GM18907 (cell line): ENCODE measurements around the gene RPE.

Source experiments
- ATAC-seq: cut with Tn5 transposase; IDR thresholded peaks from one replicate; pipeline ENCODE4 v1.9.1; 2021; ENCODE audit warnings: mild to moderate bottlenecking, moderate library complexity; ENCODE audit not compliant: unreplicated experiment

RPE gene

DNA sequence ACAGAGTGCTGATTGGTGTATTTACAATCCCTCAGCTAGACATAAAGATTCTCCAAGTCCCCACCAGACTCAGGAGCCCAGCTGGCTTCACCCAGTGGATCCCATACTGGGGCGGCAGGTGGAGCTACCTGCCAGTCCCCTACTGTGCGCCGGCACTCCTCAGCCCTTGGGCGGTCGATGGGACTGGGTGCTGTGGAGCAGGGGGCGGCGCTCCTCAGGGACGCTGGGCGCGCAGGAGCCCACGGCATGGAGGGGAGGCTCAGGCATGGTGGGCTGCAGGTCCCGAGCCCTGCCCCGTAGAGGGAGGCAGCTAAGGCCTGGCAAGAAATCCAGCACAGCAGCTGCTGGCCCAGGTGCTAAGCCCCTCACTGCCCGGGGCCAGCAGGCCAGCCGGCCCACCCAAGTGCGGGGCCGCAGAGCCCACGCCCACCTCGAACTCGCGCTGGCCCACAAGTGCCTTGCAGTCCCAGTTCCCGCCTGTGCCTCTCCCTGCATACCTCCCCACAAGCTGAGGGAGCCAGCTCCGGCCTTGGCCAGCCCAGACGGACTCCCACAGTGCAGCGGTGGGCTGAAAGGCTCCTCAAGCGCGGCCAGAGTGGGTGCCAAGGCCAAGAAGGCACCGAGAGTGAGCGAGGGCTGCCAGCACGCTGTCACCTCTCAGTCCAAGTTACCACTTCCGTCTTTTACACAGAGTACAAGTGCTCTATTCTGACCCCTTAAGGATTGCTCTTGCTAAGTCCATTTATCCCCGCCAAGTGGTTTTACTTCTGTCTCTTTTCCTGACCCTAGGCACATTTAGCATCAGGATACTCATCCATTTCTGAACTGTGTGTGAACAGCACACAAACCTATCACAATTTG is 1.7 kb upstream of the RPE start:
- ATAC-seq = no peak

DNA sequence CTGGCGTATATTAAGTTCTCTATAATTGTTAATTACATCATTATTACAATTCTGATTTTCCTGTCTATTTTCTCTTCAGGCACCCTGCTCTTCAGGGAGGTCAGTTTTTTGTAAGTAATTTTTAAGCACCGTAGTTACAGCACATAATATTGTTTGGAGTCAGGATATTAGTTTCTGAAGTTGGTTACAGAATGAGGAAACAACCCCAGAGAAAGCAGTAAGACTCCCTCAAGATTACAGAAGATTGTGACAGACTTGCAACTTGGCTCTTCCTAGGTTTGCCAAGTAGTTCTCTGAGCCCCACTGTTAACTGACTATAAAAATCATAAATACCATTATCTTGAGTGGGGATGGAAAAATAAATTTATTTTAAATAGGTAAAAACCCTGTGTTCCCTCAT is 921 bp downstream of the RPE start:
- no peak for ATAC-seq

DNA sequence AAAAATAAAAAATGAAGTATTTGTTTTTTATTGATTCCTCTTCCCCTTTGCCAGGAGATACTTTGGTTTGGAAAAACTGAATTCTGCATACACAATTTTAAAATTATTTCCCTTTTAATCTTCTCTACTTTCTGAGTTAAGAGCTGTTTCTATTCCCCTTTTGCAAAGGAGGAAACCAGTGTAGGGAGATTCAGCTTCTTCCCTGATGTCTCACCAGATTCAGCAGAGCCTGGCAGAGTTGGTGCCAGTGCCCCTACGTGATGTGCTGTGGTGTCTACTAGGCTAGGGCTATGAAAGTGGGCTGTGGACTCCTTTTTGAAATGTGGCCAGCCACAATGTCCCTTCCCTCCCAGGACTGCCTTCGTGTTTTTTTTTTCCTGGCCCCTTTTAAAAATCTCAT is 2.4 kb downstream of the RPE start:
- ATAC-seq = no peak

DNA sequence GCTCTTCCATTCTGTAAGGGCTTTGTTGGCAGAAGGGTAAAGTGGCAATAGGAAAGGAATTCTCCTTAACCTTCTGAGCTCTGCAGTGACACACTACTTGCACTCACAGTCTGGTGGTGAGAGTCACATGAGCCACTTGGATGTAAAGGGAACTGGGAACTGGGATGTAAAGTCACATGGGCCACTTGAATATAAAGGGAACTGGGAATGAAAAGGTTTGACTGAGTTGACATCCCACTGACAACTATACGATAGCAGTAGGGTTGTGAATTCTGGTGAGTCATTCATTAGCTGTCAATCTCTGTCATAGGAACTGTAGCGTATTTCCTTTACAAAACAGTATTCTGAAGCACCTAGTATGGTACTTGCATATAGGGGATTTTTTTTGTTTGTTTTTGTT is 5.5 kb downstream of the RPE start:
- ATAC-seq = no peak

DNA sequence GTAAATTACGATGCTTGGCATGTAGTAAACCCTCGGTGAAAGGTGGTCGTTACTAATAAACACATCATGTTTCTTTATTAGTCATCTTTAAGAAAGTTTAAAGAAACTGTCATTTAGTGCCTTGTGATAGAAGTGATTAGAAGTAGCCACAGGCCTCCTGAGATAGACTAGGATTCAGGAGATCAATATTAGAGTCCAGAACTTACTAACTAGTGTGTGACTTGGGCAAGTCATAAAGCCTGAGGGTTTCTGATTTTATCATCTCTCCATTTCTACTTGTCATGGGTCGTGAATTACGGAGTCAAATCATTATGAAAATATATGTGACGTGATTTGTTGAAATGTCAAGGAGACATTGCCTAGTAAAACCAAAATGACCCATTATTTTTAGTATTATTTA is 6.7 kb downstream of the RPE start:
- no peak for ATAC-seq

DNA sequence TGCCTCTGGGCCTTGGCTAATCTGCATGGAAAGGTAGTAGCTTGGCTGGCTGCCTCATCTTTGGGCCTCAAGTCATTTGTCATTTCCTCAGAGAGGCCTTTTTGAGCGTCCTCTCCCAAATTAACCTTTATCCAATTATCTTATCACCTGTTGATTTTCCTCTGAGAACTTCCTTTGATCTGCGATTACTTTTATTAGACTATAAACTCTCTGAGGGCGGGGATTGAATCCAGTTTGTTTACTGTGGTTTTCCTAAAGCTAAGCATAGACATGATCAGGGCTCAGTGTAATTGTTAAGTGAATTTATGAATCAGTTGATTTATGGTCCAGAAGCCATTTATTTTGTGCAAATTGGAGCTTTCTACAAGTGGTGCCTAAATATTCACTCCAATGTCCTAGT is 7.5 kb downstream of the RPE start:
- no peak for ATAC-seq

DNA sequence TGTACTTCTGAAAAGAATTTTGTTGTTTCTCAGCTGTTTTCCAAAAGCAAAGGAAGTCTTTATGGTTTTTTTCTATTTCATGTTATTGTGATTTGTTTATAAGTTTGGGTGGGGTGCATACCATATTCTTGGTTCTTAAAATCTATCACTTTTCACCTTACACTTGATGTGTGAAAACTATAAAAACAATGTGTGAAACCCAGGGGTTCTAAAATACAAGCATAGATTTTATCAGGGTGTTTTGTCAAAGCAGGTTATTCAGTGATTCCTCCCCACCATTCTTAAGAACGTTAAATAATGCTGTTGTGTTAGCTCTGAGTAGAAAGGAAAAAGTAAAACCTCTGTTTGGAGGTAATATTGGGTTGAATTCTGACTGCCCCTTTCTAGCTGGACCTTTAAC is 17.7 kb downstream of the RPE start:
- ATAC-seq = no peak

DNA sequence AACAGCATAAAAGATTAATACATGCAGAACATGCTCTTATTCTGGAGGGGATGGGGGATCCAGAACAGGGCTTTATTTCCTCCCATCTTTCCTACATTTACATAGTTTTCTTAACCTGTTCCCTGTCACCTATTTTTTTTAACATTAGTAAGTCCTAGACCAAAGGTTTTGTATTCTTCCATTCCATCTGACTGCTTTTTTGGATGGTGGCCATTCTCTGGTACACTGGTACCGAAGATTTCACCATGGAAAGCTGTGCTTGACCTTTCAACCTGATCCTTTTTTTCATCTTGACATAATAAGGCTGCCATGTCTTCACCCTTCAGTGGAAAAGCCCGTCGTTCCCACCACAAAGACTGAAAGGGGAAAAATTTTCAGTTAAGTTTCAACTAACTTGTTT is 20.4 kb downstream of the RPE start:
- no peak for ATAC-seq

DNA sequence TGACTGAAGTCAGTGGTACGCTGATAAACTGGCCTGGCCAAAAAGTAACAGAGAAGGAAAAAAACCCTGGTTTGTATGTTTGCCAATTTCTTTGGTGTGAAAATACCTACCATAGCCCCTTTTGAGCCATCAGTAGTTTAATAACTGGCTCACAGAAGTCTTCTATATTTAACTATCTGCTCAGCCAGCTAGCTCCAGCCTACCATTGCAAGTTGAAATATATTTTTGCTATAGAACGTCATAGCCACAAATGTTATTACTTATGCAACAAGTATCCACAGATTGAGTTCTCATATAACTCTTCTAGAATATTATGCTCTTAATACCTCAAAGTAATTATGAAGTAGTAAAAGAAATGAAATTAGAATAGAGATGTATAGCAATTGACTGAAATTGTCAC is 25.2 kb downstream of the RPE start:
- ATAC-seq = no peak

DNA sequence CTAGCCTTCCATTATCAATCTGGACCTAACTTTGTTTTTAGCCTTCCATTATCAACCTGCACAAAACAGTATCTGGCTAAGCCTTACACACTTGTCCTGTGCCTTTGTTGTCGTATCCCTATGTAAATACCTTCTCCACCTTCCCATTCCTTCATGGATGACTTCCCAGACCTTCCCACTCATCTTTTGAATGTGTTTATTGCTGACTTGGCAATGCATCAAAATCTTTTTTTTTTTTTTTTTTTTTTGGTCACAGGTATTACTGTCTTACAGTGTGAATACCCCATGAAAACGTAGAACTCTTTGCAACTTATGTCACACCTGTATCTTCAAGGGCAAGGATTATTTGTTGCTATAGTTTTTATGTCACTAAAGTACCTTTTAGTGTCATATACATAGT is 25.7 kb downstream of the RPE start:
- no peak for ATAC-seq

DNA sequence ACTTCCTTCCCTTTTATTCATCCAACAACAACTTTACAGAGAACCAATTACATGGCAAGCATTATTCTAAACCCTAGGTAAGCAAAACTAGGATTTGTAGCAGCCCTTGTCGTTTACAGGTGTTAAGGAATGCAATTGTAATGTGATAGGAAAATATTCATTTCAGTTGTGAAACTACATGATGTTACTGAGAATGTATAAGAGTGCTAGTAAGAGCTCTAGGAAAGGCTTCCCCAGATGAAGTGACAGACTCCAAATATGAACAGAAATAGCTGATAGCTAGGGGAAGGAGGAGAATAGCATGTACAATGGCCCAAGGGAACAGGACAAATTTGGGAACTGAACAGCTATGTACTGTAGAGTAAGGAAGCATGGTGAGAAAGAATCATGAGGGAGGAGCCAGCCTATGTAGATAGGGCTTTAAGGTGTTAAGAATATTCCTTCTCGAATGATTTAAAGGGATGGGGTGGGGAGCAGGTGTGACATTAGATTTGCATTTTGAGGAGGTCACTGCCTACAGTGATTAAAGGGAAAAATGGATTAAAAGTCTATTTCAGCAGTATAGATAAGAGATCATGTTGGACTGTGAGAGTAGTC is 31.7 kb downstream of the RPE start:
- ATAC-seq = no peak

DNA sequence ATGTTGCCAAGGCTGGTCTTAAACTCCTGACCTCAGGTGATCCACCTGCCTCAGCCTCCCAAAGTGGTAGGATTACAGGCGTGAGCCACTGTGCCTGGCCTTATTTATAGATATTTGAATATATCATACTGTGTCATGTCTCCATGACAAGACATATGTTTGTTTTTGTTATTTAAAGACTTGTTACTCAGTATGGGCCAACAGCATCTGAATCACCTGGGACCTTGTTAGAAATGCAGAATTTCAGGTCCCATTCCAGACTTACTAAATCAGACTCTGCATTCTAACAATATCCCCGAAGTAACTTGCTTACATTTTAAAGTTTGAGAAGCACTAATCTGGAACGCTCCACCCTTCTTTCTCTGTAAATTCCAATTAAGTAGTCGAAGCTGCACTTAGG is 33.2 kb downstream of the RPE start:
- no peak for ATAC-seq

DNA sequence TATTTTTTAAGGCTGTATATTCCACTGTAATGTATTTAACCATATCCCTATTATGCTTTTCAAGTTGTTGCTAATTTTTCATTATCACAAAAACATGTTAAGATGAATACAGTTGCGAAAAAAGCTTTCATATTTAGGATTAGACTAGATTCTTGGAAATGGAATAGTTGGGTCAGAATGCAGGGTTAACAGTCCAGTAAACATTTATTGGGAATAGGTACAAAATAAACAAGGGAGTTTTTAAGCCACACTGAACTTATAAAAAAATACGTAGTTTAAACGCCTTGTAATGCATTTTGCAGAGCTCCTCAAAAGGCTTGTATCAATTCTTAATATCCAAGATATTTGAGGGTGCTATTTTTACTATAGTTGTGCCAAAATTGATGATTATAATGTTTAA is 35.6 kb downstream of the RPE start:
- no peak for ATAC-seq

DNA sequence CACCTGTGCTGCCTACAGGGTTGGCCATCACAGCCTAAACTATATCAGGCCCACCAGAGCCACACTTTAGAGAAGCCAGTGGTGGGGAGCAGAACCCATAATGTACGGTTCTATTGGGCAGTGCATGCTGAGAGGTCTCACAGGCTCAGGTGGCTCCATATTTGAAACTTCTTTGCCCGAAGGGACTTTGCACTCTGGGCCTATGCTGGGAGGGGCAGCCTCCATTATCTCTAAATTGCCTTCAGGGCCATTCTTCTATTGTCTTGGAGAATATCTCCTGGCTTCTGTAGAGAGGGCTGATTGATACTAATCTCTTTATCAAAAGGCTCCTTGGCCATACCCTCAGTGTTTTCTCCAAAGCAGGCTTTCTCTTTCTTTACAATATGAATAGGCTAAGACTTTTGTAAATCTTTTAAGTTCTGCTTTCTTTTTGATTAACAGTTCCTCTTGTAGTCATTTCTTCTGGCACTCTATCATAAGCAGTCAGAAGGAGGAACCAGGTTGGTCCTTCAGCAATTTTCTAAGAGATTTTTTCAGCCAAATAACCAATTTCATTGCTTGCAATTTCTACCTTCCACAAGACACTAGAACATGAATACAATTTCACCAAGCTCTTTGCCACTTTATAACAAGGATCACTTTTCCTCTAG is 44.5 kb downstream of the RPE start:
- ATAC-seq = no peak

DNA sequence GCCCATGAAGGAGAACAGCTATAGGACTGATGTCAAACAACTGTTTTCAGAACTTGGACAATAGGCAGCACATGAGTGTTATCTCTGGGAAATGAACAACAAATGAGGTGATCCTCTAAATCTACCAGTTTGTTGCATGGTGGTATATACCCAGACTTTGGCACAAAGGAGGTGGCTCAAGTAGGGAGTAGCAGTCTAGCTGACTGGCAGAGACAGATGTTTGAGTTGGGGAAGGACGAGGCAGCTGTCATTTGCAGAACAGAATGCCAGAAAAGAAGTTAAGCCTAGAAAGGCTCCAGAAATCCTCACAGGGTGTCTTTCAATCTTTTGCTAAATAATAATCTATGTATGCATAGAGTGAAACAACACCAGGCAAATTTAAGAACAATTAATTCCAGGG is 47.4 kb downstream of the RPE start:
- no peak for ATAC-seq

DNA sequence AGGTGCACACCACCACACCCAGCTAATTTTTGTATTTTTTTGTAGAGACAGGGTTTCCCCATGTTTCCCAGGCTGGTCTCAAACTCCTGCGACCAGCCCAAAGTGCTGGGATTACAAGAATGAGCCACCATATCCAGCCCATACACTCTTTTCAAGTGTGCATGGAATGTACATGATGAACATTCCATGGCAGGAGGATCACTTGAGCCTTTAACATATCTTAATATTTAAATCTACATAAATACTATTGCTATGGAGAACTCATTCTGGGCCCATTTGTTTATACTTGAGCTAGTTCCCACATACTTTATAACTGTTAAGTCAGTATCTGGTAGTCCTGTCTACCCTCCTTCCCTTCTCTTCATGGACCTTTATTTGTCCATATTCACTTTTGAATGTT is 48.4 kb downstream of the RPE start:
- ATAC-seq = no peak

DNA sequence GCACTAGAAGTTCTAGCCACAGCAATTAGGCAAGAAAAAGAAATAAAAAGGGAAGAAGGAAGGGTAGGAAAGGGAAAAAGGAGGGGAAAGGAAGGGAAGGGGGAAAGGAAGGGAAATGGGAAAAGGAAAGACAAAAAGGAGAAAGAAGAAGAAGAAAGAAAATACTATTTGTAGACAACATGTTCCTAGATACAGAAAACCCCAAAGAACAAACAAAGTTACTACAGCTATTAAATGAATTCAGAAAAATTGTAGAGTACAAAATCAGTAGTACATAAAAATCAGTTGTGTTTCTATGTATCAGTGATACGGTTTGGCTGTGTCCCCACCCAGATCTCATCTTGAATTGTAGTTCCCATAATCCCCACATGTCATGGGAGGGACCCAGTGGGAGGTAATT is 52.3 kb downstream of the RPE start:
- ATAC-seq = no peak

DNA sequence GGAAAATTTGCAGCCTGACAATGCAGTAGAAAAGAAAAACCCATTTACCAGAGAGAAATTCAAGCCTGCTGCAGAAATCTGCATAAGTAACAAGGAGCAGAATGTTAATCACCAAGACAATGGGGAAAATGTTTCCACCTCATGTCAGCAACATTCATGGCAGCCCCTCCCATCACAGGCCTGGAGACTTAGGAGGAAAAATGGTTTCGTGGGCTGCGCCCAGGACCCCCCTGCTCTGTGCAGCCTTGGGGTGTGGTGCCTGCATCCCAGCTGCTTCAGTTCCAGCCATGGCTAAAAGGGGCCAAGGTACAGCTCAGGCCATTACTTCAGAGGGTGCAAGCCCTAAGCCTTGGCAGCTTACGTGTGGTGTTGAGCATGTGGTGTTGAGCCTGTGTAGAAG is 53.4 kb downstream of the RPE start:
- no peak for ATAC-seq

DNA sequence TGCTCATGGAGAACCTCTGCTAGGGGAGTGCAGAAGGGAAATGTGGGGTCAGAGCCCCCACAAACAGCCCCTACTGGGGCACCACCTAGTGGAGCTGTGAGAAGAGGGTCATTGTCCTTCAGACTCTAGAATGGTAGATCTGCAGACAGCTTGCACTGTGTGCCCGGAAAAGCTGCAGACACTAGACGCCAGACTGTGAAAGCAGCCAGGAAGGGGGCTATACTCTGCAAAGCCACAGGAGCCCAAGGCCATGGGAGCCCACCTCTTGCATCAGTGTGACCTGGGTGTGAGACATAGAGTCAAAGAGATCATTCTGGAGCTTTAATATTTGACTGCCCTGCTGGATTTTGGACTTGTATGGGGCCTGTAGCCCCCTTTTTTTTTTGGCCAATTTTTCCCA is 60.9 kb downstream of the RPE start:
- no peak for ATAC-seq
